Muscle layer of duodenum (tissue), 2 donors: Measurements from ENCODE around the gene NECTIN2.

Experiments
- H3K27ac ChIP-seq: one replicate; pipeline ENCODE4 v1.7.0; 2013; ENCODE audit warnings: mild to moderate bottlenecking, low read length
- H3K27me3 ChIP-seq: one replicate; pipeline ENCODE4 v1.7.0; 2013; ENCODE audit warnings: low read depth, mild to moderate bottlenecking, control low read depth, low read length
- H3K36me3 ChIP-seq, 2 donors: one replicate each; pipeline ENCODE4 v1.7.0; 2013; ENCODE audit warnings: low read length in 2 of 2, control low read depth in 1 of 2, mild to moderate bottlenecking in 1 of 2; ENCODE audit not compliant: insufficient read depth in 2 of 2, control insufficient read depth in 1 of 2
- H3K4me1 ChIP-seq, 2 donors: one replicate each; pipeline ENCODE4 v1.7.0; 2013; ENCODE audit warnings: low read length in 2 of 2, mild to moderate bottlenecking in 2 of 2, control low read depth in 1 of 2, moderate library complexity in 1 of 2; ENCODE audit not compliant: insufficient read depth in 2 of 2, control insufficient read depth in 1 of 2
- H3K4me3 ChIP-seq, 2 donors: one replicate each; pipeline ENCODE4 v1.7.0; 2013; ENCODE audit warnings: low read length in 2 of 2, low read depth in 1 of 2, mild to moderate bottlenecking in 1 of 2
- H3K9me3 ChIP-seq, 2 donors: one replicate each; pipeline ENCODE4 v1.7.0; 2013; ENCODE audit warnings: low read length in 2 of 2, control low read depth in 1 of 2, mild to moderate bottlenecking in 1 of 2; ENCODE audit not compliant: control insufficient read depth in 1 of 2
- donor health status: healthy.

NECTIN2 gene

GRCh38 chr19:44845612-44846454, at the start of gene NECTIN2:
Gene NECTIN2, plus strand, starts transcription at chr19:44846297. Its CDS starts 229 bp downstream, at chr19:44846526.
- Histone ChIP-seq H3K27ac (peak within 1 kb of the TSS; percentile 98), H3K27me3 (no peaks in the 10 kb centered on the region), H3K4me1 (peaks cover 13 to 36% of the 10 kb centered on the region in 2 donors), H3K4me3 (peak within 1 kb of the TSS; percentile 87 to 88), H3K9me3 (no peaks in the 10 kb centered on the region), H3K36me3 (no peaks in the 10 kb centered on the region)

DNA sequence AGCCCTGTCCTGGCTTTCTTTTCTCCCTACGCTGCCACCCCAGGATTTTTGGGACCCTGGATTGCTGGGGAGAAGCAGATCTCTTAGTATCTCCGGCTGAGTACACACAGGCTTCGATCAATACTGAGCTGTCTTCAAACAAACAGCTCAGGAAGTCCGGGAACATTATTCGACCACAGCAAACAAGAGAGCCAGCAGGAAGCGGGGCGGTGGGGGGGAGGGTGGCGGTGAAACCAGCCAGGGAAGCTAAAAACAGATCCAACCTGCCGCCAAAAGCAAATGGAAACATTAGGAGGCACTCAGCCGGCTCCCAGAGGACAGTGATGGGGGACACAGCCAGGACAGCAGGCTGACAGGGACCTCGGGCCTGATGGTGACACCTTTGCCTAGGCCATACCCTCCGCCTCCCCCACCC, 49.4 kb upstream of the NECTIN2 start:
- no peaks in the 10 kb centered on the region for H3K27me3 ChIP-seq
- no peak overlapping the region for H3K27ac ChIP-seq
- H3K36me3 ChIP-seq = no peaks in the 10 kb centered on the region
- H3K9me3 ChIP-seq = no peaks in the 10 kb centered on the region
- peaks cover 0 to 5% of the 10 kb centered on the region in 2 donors for H3K4me1 ChIP-seq
- no peak overlapping the region for H3K4me3 ChIP-seq

DNA sequence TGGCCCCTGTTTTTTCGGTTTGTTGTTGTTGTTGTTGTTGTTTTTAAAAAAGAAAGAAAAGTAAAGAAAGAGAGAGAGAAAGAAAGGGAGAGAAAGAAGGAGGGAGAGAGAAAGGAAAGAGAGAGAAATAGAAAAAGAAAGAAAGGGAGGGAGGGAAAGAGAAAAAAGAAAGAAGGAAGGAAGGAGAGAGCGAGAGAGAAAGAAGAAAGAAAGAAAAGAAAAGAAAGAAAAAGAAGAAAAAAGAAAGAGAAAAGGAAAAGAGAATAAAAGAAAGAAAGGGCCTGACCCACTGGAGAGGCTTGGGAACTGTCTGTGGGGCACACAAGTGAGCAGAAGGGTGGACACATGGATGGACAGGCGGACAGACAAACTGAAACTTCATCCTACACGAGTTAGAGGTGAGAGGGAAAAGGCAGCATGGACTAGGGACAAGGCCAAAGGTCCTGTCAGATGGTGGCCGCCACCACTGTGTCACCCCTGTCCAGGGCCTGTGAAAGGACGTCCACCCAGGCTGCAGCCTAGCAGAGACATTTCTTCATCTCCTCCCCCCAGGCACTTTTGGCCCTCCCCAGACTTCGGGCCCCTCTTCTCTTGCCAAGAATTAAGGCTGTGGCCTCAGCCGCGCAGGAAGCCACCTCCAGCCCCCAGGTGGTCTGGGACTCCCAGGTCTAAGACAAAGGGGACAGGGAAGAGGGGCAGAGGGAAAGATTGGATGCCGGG, 46.3 kb upstream of the NECTIN2 start:
- no peak overlapping the region for H3K27ac ChIP-seq
- H3K4me1 ChIP-seq = peaks cover 0 to 5% of the 10 kb centered on the region in 2 donors
- no peaks in the 10 kb centered on the region for H3K27me3 ChIP-seq
- no peaks in the 10 kb centered on the region for H3K9me3 ChIP-seq
- H3K36me3 ChIP-seq = peaks cover 0 to 3% of the 10 kb centered on the region in 2 donors
- no peak overlapping the region for H3K4me3 ChIP-seq

DNA sequence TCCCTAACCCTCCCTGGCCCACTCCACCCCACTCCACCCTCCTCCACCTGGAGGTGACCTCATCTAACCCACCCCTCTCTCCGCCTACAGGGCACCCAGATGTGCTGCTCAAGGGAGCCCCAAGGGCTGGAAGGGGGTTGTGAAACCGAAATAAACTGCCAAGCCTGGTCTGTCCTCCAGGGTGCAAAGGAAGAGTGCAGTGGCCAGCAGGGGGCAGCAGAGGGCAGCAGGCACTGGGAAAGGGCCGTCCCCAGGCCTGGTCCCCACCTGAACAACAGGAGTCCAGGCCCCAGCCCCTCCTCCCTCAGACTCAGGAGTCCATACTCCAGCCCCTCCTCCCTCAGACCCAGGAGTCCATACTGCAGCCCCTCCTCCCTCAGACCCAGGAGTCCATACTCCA, 45.6 kb upstream of the NECTIN2 start:
- H3K36me3 ChIP-seq = peaks cover 0 to 3% of the 10 kb centered on the region in 2 donors

DNA sequence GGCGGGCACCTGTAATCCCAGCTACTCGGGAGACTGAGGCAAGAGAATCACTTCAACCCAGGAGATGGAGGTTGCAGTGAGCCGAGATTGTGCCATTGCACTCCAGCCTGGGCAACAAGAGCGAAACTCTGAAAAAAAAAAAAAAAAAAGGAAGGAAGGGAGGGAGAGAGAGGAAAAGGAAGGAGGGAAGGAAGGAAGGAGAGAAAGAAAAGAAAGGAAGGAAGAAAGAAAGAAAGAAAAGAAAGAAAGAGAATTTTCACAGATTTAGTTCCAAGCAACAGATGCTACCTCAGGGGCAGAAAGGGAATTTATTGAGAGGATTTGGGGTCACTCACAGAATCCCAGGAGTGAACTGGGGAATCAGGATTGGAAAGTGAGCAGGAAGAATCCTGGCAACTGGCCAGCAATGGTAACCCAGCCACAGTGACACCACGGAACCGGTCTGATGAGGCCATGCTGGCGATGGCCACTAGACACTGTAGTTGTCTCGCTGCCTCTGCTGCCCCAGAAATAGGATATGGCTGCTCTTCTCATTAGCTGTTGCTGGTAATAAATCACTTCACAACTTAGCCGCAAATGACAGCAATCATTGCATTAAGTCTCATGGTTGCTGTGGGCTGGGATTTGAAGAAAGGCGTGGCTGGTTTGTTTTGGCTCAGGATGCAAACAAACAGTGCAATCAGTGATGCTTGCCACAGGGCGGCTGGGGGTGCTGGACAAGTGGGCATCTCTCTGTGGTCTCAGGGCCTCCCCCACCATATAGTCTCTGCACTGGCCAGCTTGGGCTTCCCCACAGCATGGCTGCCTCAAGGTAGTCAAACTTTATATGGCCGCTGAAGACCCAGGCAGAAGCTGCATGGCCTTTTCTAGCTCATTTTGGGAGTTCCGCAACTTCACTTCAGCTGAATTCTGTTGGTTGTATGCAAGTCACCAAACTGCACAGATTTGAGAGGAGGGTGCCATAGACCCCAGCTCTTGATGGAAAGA, 42.4 kb upstream of the NECTIN2 start:
- H3K4me1 ChIP-seq = peaks cover 0 to 12% of the 10 kb centered on the region in 2 donors

More for the DNA sequence above, 45.6 kb upstream of the NECTIN2 start:
- no peaks in the 10 kb centered on the region for H3K9me3 ChIP-seq
- H3K4me1 ChIP-seq = peaks cover 0 to 5% of the 10 kb centered on the region in 2 donors
- H3K27me3 ChIP-seq = no peaks in the 10 kb centered on the region
- no peak overlapping the region for H3K27ac ChIP-seq
- H3K4me3 ChIP-seq = no peak overlapping the region

DNA sequence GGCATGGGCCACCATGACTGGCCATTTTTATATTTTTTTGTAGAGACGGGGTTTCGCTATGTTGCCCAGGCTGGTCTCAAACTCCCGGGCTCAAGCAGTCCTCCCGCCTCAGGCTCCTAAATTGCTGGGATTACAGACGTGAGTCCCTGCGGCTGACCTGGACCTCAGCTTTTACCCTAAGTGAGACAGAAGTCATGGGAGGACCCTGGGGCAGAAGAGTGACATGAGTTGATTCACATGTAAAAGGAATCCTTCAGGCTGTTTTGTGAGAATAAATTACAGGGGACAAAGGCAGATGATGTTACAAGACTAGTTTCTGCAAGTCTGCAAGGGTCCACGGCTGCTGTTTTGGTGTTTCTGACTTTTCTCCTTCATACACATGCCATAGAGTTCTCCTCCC, 39.8 kb upstream of the NECTIN2 start:
- H3K27ac ChIP-seq = no peak overlapping the region
- H3K36me3 ChIP-seq = peaks cover 0 to 3% of the 10 kb centered on the region in 2 donors
- no peak overlapping the region for H3K4me3 ChIP-seq
- no peaks in the 10 kb centered on the region for H3K27me3 ChIP-seq
- peaks cover 0 to 21% of the 10 kb centered on the region in 2 donors for H3K4me1 ChIP-seq
- H3K9me3 ChIP-seq = no peaks in the 10 kb centered on the region

More for the DNA sequence above, 42.4 kb upstream of the NECTIN2 start:
- Histone ChIP-seq H3K27me3 (no peaks in the 10 kb centered on the region), H3K4me3 (no peak overlapping the region), H3K36me3 (peaks cover 0 to 3% of the 10 kb centered on the region in 2 donors), H3K27ac (no peak overlapping the region), H3K9me3 (no peaks in the 10 kb centered on the region)

DNA sequence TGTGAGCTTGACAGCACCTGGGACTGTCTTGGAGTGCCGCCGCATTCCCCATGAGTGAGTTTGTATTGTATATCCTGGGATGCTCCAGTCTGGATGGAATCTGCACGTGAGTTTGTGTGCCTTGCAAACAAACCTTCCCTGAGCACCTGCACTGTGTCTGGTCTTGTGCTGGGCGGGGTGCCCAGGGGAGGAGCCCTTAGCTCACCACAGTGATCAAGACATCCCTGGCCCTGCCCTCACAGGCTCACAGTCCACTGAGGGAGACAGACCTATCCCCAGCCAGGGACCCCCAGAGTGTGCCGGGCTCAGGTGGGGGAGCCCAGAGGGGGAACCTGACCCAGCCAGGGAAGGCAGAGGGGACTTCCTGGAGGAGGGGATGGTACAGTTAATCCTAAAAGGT, 38.9 kb upstream of the NECTIN2 start:
- H3K4me1 ChIP-seq = peaks cover 0 to 21% of the 10 kb centered on the region in 2 donors
- no peaks in the 10 kb centered on the region for H3K9me3 ChIP-seq
- H3K36me3 ChIP-seq = peaks cover 0 to 3% of the 10 kb centered on the region in 2 donors
- no peak overlapping the region for H3K27ac ChIP-seq
- no peak overlapping the region for H3K4me3 ChIP-seq
- H3K27me3 ChIP-seq = no peaks in the 10 kb centered on the region

- Histone ChIP-seq H3K4me3 (peak overlapping the region in 1 of 2 donors; percentile 67), H3K4me1 (peaks cover 0 to 21% of the 10 kb centered on the region in 2 donors), H3K36me3 (no peaks in the 10 kb centered on the region), H3K9me3 (no peaks in the 10 kb centered on the region), H3K27ac (no peak overlapping the region), H3K27me3 (no peaks in the 10 kb centered on the region)
Observed at GRCh38 chr19:44807652-44808462, 38.2 kb upstream of the NECTIN2 start.

DNA sequence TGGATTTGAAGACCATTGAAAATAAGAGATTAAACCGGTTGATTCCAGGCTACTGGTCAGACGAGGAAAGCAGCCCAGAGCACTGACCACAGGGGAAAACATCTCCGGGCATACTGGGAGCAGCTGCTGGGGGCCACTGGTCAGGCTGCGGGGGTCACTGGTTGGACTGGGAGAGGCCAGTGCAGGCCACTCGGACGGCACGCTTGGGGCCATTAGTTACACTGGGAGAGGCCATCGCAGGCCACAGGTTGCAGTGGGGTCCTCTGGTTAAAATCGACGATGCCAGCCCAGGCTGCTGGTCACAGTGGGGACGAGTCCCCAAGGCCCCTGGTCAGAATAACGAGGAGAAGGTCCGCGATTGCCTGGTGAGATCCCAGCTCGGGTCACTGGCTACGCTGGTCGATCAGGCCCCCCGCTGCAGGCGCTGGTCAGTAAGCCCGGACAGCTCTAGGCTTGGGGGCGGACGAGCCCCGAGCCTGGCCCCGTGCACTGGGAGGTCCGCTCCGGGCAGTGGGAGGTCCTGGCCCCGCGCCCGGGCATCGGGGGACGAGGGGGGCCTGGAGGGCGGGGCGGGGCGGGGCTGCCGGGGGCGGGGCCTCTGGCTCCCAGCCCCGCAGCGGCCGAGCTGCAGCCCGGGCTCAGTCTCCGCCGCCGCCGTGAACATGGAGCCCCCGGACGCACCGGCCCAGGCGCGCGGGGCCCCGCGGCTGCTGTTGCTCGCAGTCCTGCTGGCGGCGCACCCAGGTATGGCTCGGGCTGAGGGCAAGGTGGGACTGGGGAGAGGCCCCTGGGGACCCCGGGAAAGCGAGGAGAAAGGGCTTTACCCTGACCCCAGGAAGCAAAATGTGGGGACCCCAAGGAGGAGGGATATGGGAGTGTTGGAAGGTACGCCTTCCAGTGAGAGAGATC, 37.4 kb upstream of the NECTIN2 start, which contains the start of gene BCAM:
Gene BCAM (plus strand): TSS at position 641 of the 909 bp plus-strand sequence. CDS start 22 bp downstream, at position 663.
- Histone ChIP-seq H3K9me3 (no peaks in the 10 kb centered on the region), H3K4me1 (peaks cover 0 to 21% of the 10 kb centered on the region in 2 donors), H3K4me3 (peak within 1 kb of the TSS; percentile 56 to 67), H3K27ac (no peak within 1 kb of the TSS), H3K27me3 (no peaks in the 10 kb centered on the region), H3K36me3 (no peaks in the 10 kb centered on the region)
